ENCODE data around the gene PHLPP2.
"Not testable (repeated sequence)": the region's sequence is repeated elsewhere in the genome, so short reads cannot be mapped to it uniquely, and the experiment has no call there.

Gene PHLPP2

DNA sequence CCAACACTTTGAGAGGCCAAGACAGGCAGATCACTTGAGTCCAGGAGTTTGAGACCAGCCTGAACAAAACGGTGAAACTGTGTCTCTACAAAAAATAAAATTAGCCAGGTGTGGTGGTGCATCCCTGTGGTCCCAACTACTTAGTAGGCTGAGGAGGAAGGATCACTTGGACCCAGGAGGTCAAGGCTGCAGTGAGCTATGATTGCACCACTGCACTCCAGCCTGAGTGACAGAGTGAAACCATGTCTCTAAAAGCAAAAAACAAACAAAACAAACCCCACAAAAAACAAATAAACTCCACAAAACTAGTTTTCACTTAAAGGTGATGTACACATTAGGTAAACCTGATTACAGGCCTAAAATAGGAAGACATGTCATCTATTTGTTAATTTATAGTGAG, 58.2 kb downstream of the PHLPP2 start:
- DNase-seq = no peak

DNA sequence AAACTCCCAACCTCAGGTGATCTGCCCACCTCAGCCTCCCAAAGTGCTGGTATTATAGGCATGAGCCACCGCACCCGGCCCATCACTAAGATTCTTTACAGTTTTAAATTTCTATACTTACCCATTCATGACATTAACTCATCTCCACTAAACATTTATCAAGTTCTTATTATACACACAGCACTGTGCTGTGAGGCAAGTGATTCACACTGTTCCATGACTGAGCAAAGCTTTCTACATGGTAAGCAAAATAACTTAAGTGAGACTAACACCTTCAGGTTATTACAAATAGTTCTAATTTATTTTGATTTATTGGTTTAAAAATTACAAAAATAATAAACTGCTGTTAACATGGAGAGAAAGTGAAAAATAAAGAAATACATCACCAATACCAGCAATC, 65.0 kb downstream of the PHLPP2 start:
- DNase-seq = no peak

GRCh38 chr16:71658771-71659170, 65.7 kb downstream of the PHLPP2 start:
- no peak for DNase-seq

- DNase-seq = no peak
Measured at GRCh38 chr16:71649704-71650103, 74.8 kb downstream of the PHLPP2 start.

DNA sequence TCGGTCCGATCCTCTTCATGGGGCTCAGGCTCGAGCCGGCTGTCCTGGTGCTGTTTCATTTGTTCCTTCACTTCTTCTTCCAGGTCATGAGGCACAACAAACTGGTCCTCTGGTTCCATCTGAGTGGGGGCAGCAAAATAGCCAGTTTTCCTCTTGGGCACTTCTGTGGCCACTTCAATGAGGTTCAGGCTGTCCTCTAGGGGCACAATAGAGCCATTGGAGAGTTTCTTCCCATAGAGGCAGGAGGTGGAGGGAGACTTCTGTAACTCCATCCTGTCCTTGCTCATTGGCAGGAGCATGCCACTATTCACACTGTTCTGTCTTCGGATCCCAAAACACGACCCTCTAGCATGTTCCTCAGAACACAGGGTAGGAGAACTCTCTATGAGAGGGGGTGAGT, 75.6 kb downstream of the PHLPP2 start:
- DNase-seq = no peak

DNA sequence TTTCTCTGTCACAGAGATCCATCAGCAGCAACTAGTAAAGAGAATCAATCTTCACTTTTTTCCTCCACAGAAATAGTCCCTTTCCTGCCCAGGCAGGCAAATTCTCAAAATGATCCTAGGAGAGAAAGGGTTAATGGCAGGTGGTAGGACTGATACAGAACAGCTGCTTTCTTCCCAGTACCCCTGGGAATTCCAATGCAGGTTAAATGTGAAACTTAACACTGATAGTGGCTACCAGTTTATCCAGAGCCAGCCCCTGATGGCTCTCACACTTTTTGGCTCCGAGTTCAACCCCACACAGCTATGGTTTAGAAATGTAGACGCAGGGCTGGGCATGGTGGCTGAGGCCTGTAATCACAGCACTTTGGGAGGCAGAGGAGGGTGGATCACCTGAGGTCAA, 76.3 kb downstream of the PHLPP2 start:
- no peak for DNase-seq

GRCh38 chr16:71647391-71647790, 77.1 kb downstream of the PHLPP2 start:
- no peak for DNase-seq

- DNase-seq = no peak
Measured at GRCh38 chr16:71645450-71645849, 79.1 kb downstream of the PHLPP2 start.

GRCh38 chr16:71637398-71637797, 87.1 kb downstream of the PHLPP2 start:
- no peak for DNase-seq

DNA sequence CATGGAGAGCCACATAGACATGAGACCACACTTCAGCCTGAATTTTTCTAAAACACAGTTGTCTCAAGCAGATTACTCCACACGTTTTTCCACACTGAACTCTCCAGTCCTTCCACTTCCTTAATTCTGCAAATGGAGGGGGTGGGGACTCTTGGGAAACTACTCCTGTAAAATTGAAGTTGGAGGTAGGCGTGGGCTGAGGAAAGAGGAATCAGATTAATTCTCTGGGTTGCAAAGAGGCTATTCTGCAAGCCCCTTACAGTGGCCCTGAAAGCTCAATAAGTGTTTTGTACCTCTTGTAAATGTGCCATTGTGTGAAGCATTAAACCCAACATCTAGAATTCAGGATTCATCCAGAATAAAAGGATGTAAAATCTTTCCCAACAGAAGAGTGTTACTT, 88.9 kb downstream of the PHLPP2 start:
- no peak for DNase-seq

DNA sequence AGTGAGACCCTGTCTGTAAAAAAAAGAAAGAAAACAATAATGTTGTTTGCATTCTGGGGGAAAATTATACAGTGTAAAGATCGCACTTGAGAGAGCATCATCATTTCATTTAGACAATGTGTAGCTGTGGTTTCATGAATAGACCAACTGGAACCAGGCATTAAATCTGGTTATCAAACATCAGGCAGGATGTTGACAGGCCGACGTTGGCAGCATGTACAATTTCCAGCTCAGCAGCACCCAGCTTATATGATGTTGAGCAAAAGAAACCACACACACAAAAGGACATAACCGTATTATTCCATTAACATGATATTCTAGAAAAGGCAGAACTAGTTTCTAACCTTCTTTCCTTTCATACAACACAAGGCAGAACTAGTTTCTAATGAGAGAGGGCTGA, 92.7 kb downstream of the PHLPP2 start:
- DNase-seq = no peak

GRCh38 chr16:71630808-71631207, 93.7 kb downstream of the PHLPP2 start:
- no peak for DNase-seq

DNA sequence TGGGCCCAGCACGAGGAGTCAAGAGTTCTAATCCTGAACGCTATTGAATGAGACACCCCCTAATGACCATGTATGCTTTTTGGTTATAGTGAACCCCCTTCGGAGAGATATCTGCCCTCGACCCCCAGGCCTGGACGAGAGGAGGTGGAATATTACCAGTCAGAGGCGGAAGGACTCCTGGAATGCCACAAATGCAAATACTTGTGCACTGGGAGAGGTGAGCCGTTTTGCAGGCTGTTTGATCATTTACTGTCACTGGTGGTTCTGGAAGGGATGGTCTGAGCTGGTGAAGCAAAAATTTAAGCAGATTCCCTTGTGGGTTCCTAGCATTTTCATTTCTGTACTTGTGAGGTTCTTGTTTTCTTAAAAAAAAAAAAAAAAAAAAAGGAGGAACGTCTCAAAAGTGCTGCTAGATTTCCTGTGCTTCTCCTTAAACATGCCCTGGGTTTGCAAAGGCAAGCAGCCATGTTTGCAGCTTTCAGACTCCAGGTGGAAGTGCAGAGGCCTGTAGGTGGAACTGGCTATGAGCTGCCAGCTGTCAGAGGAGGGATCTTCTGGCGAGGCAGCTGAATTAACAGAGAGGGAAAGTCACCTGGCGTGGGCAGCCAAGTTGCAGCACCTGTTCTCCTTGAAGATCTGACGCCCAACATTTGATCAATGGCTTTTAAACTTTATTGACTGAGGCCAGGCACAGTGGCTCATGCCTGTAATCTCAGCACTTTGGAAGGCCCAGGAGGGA, 95.1 kb downstream of the PHLPP2 start:
- no peak for DNase-seq

- DNase-seq = no peak
Measured at GRCh38 chr16:71628810-71629209, 95.7 kb downstream of the PHLPP2 start.

GRCh38 chr16:71627731-71628181, 96.7 kb downstream of the PHLPP2 start:
- no peak for DNase-seq

GRCh38 chr16:71626858-71627213, 97.7 kb downstream of the PHLPP2 start:
- DNase-seq = no peak

GRCh38 chr16:71626018-71626857, 98.3 kb downstream of the PHLPP2 start, which contains the start of gene MARVELD3:
TSS of gene MARVELD3 (plus strand) at chr16:71626184. CDS start at chr16:71626230, 46 bp downstream.
- DNase-seq = peak; percentile 25

GRCh38 chr16:71625113-71625850, 99.2 kb downstream of the PHLPP2 start:
- no peak for DNase-seq

GRCh38 chr16:71623597-71623996, 100.9 kb downstream of the PHLPP2 start:
- DNase-seq = no peak

GRCh38 chr16:71622088-71622487, 102.4 kb downstream of the PHLPP2 start:
- DNase-seq = no peak

DNA sequence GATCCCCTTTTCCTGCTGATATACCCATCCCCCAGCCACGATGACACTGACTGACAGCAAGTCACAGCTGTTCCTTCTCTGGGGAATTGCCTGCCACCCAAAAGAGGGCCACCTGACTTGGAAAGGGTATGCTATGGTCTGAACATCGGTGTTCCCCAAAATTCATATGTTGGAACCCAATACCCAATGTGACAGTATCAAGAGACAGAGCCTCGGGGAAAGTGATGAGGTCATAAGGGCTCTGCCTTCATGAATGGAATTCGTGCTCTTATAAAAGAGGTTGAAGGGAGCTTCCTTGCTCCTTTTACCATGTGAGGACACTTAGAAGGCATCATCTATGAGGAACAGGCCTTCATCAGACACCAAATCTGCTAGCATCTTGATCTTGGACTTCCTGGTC, 106.1 kb downstream of the PHLPP2 start:
- no peak for DNase-seq

GRCh38 chr16:71614956-71615355, 109.5 kb downstream of the PHLPP2 start:
- not testable (repeated sequence) for DNase-seq
